ENCODE data around the gene RRAGA.

Gene RRAGA

DNA sequence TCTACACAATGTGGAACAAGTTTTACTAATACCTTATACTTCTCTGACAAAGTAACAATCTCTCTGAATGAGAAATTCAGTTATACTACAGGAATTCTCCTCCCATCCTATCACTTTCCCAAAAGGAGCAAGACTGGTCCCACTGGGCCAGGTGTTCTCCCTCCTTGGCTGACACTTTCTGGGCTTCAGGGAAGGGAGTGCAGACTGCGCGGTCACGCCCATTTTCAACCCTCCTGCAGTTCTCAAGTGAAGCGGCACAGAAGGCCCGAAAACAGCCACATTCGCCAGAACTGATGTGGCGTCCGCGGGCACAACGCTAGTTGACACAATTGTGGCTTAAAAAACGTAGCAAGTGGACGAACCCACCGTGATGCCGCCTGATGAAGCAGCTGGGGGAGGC is 16.8 kb upstream of the RRAGA start:
- no peaks in the 10 kb centered on the region for H3K79me2 ChIP-seq (ENCODE audit: low read length)
- H3K9me3 ChIP-seq (ENCODE audit: insufficient read depth, low read length): no peaks in the 10 kb centered on the region
- H3K36me3 ChIP-seq (replicated peaks; ENCODE audit: low read depth, low read length): no peaks in the 10 kb centered on the region
- no peaks in the 10 kb centered on the region for H4K20me1 ChIP-seq (ENCODE audit: insufficient read depth, low read length)
- no peak for TF ChIP-seq EZH2phosphoT487 (IDR thresholded peaks at IDR 0.05; ENCODE audit: low read depth)
- TF ChIP-seq, protein P1, sequence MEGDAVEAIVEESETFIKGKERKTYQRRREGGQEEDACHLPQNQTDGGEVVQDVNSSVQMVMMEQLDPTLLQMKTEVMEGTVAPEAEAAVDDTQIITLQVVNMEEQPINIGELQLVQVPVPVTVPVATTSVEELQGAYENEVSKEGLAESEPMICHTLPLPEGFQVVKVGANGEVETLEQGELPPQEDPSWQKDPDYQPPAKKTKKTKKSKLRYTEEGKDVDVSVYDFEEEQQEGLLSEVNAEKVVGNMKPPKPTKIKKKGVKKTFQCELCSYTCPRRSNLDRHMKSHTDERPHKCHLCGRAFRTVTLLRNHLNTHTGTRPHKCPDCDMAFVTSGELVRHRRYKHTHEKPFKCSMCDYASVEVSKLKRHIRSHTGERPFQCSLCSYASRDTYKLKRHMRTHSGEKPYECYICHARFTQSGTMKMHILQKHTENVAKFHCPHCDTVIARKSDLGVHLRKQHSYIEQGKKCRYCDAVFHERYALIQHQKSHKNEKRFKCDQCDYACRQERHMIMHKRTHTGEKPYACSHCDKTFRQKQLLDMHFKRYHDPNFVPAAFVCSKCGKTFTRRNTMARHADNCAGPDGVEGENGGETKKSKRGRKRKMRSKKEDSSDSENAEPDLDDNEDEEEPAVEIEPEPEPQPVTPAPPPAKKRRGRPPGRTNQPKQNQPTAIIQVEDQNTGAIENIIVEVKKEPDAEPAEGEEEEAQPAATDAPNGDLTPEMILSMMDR (IDR thresholded peaks at IDR 0.05; ENCODE audit: low read depth, low read length): no peak
- H3K4me2 ChIP-seq (ENCODE audit: low read length): no peak overlapping the region
- no peak overlapping the region for H2AFZ ChIP-seq (ENCODE audit: low read depth, low read length)
- H3K27ac ChIP-seq (ENCODE audit: low read length): no peak overlapping the region
- no peak overlapping the region for H3K9ac ChIP-seq (ENCODE audit: low read length)
- no peak overlapping the region for H3K4me3 ChIP-seq (ENCODE audit: low read length)
- peaks cover 10% of the 10 kb centered on the region; the same call in 1 of the 2 replicates for H3K4me1 ChIP-seq (ENCODE audit: low read length)
- H3K27me3 ChIP-seq (ENCODE audit: low read depth, low read length): no peaks in the 10 kb centered on the region

DNA sequence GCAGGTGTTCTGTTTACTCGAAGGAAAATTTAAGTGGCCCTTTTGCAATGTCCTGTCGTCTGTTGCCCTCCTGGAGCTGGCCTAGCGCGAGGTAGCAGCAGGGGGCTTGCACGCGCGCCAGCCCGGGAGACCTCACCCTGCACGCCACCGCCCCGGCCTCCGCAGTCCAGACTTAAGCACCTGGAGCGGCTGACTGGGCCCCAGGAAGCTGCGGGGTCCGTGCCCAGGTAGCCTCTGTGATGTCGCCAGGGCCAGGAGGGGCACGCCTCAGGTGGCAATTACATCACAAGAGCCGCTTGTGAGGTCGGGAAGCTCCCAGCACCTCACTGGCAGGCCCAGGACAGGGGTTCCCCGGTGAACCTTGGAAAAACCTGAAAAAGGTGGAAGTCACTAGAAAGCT is 16.2 kb upstream of the RRAGA start, which contains the start of gene SAXO1:
Gene SAXO1, minus strand, starts transcription at position 195 of the 400 bp plus-strand sequence. CDS start 301 bp downstream, outside the sequence.
- Histone ChIP-seq H3K27me3 (ENCODE audit: low read depth, low read length) (no peaks in the 10 kb centered on the region), H3K9me3 (ENCODE audit: insufficient read depth, low read length) (no peaks in the 10 kb centered on the region), H3K79me2 (ENCODE audit: low read length) (no peaks in the 10 kb centered on the region), H3K27ac (ENCODE audit: low read length) (no peak within 1 kb of the TSS), H3K9ac (ENCODE audit: low read length) (no peak within 1 kb of the TSS), H3K36me3 (replicated peaks; ENCODE audit: low read depth, low read length) (no peaks in the 10 kb centered on the region), H4K20me1 (ENCODE audit: insufficient read depth, low read length) (no peaks in the 10 kb centered on the region), H3K4me3 (ENCODE audit: low read length) (no peak within 1 kb of the TSS), H3K4me2 (ENCODE audit: low read length) (no peak within 1 kb of the TSS), H2AFZ (ENCODE audit: low read depth, low read length) (no peak within 1 kb of the TSS), H3K4me1 (ENCODE audit: low read length) (peaks cover 10% of the 10 kb centered on the region; the same call in 1 of the 2 replicates)
- TF ChIP-seq, protein P1 (IDR thresholded peaks at IDR 0.05; ENCODE audit: low read depth, low read length): no peak
- TF ChIP-seq EZH2phosphoT487 (IDR thresholded peaks at IDR 0.05; ENCODE audit: low read depth): no peak

DNA sequence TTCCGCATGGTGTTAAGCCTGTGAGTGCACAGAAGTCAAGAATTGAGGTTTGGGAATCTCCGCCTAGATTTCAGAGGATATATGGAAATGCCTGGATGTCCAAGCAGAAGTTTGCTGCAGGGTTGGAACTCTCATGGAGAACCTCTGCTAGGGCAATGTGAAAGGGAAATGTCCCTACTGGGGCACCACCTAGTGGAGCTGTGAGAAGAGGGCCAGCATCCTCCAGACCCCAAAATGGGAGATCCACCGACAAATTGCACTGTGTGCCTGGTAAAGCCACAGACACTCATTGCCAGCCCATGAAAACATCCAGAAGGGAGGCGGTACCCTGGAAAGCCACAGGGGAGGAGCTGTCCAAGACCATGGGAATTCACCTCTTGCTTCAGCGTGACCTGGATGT is 12.6 kb upstream of the RRAGA start:
- H3K4me1 ChIP-seq (ENCODE audit: low read length): no peaks in the 10 kb centered on the region
- H3K9me3 ChIP-seq (ENCODE audit: insufficient read depth, low read length): no peaks in the 10 kb centered on the region
- no peaks in the 10 kb centered on the region for H3K79me2 ChIP-seq (ENCODE audit: low read length)
- H3K9ac ChIP-seq (ENCODE audit: low read length): no peak overlapping the region
- no peaks in the 10 kb centered on the region for H3K27me3 ChIP-seq (ENCODE audit: low read depth, low read length)
- TF ChIP-seq, protein P1 (IDR thresholded peaks at IDR 0.05; ENCODE audit: low read depth, low read length): peak; percentile 37
- no peak for TF ChIP-seq EZH2phosphoT487 (IDR thresholded peaks at IDR 0.05; ENCODE audit: low read depth)
- no peak overlapping the region for H3K4me2 ChIP-seq (ENCODE audit: low read length)
- no peak overlapping the region for H3K4me3 ChIP-seq (ENCODE audit: low read length)
- H4K20me1 ChIP-seq (ENCODE audit: insufficient read depth, low read length): no peaks in the 10 kb centered on the region
- no peak overlapping the region for H3K27ac ChIP-seq (ENCODE audit: low read length)
- no peaks in the 10 kb centered on the region for H3K36me3 ChIP-seq (replicated peaks; ENCODE audit: low read depth, low read length)
- H2AFZ ChIP-seq (ENCODE audit: low read depth, low read length): no peak overlapping the region

DNA sequence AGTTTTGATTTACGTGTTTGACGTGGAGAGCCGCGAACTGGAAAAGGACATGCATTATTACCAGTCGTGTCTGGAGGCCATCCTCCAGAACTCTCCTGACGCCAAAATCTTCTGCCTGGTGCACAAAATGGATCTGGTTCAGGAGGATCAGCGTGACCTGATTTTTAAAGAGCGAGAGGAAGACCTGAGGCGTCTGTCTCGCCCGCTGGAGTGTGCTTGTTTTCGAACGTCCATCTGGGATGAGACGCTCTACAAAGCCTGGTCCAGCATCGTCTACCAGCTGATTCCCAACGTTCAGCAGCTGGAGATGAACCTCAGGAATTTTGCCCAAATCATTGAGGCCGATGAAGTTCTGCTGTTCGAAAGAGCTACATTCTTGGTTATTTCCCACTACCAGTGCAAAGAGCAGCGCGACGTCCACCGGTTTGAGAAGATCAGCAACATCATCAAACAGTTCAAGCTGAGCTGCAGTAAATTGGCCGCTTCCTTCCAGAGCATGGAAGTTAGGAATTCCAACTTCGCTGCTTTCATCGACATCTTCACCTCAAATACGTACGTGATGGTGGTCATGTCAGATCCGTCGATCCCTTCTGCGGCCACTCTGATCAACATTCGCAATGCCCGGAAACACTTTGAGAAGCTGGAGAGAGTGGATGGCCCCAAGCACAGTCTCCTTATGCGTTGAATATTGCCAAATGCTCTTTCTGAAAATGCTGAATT is 850 bp downstream of the RRAGA start:
- TF ChIP-seq EZH2phosphoT487 (IDR thresholded peaks at IDR 0.05; ENCODE audit: low read depth): no peak
- TF ChIP-seq, protein P1 (IDR thresholded peaks at IDR 0.05; ENCODE audit: low read depth, low read length): no peak
- Histone ChIP-seq H3K4me3 (ENCODE audit: low read length) (peak overlapping the region; percentile 92), H3K27ac (ENCODE audit: low read length) (no peak overlapping the region; the same call in 1 of the 2 replicates), H3K4me1 (ENCODE audit: low read length) (peaks cover 16% of the 10 kb centered on the region), H3K4me2 (ENCODE audit: low read length) (peak overlapping the region; percentile 78), H2AFZ (ENCODE audit: low read depth, low read length) (no peak overlapping the region), H3K36me3 (replicated peaks; ENCODE audit: low read depth, low read length) (peaks cover 19% of the 10 kb centered on the region), H4K20me1 (ENCODE audit: insufficient read depth, low read length) (no peaks in the 10 kb centered on the region), H3K9me3 (ENCODE audit: insufficient read depth, low read length) (no peaks in the 10 kb centered on the region; the same call in 1 of the 2 replicates), H3K79me2 (ENCODE audit: low read length) (peaks cover 18% of the 10 kb centered on the region), H3K27me3 (ENCODE audit: low read depth, low read length) (no peaks in the 10 kb centered on the region), H3K9ac (ENCODE audit: low read length) (peak overlapping the region; percentile 73)

Data from OCI-LY3 (cell line).